Measurements from ENCODE around the gene EDC4.
"Not testable (repeated sequence)": the region's sequence is repeated elsewhere in the genome, so short reads cannot be mapped to it uniquely, and the experiment has no call there.

EDC4 gene

GRCh38 chr16:67872631-67873434 is at the start of gene EDC4:
Gene EDC4, plus strand, starts transcription at chr16:67873052. Its CDS starts 210 bp downstream, at chr16:67873262.
- peak; percentile 84 for DNase-seq (ENCODE audit: low spot score)

GRCh38 chr16:67825119-67825518 is 47.7 kb upstream of the EDC4 start:
- DNase-seq (ENCODE audit: low spot score): no peak

GRCh38 chr16:67825906-67826305 is 46.9 kb upstream of the EDC4 start:
- no peak for DNase-seq (ENCODE audit: low spot score)

- DNase-seq (ENCODE audit: low spot score): no peak
Observed at GRCh38 chr16:67828651-67829050, 44.2 kb upstream of the EDC4 start.

GRCh38 chr16:67833030-67833414 is 39.8 kb upstream of the EDC4 start:
- DNase-seq (ENCODE audit: low spot score): no peak

GRCh38 chr16:67833415-67834241 is 39.2 kb upstream of the EDC4 start:
- peak; percentile 97 for DNase-seq (ENCODE audit: low spot score)

- no peak for DNase-seq (ENCODE audit: low spot score)
Observed at GRCh38 chr16:67834242-67834614, 38.6 kb upstream of the EDC4 start.

GRCh38 chr16:67837190-67837589 is 35.7 kb upstream of the EDC4 start:
- DNase-seq (ENCODE audit: low spot score): not testable (repeated sequence)

- no peak for DNase-seq (ENCODE audit: low spot score)
Observed at GRCh38 chr16:67837811-67838210, 35.0 kb upstream of the EDC4 start.

GRCh38 chr16:67841198-67841815 is 31.5 kb upstream of the EDC4 start:
- DNase-seq (ENCODE audit: low spot score): no peak

GRCh38 chr16:67841816-67842508 is 30.9 kb upstream of the EDC4 start, which contains the start of gene THAP11:
Gene THAP11, plus strand, starts transcription at chr16:67842320. Its CDS starts 235 bp downstream, at chr16:67842555.
- peak; percentile 97 for DNase-seq (ENCODE audit: low spot score)

GRCh38 chr16:67842509-67843342 is 30.1 kb upstream of the EDC4 start:
- peak; percentile 79 for DNase-seq (ENCODE audit: low spot score)

- DNase-seq (ENCODE audit: low spot score): no peak
Observed at GRCh38 chr16:67843343-67843765, 29.5 kb upstream of the EDC4 start.

GRCh38 chr16:67844497-67844896 is 28.4 kb upstream of the EDC4 start:
- DNase-seq (ENCODE audit: low spot score): no peak

- DNase-seq (ENCODE audit: low spot score): no peak
Observed at GRCh38 chr16:67845291-67846062, 27.4 kb upstream of the EDC4 start.

- no peak for DNase-seq (ENCODE audit: low spot score)
Observed at GRCh38 chr16:67846063-67846319, 26.9 kb upstream of the EDC4 start.

- peak; percentile 99 for DNase-seq (ENCODE audit: low spot score)
Observed at GRCh38 chr16:67846320-67847063, 26.4 kb upstream of the EDC4 start, which contains the start of gene NUTF2. Gene NUTF2, plus strand, starts transcription at chr16:67846933. Its CDS starts 18,198 bp downstream, at chr16:67865131.

- DNase-seq (ENCODE audit: low spot score): peak; percentile 58
Observed at GRCh38 chr16:67847064-67847861, 25.6 kb upstream of the EDC4 start, which contains the start of gene CENPT. Gene CENPT, minus strand, starts transcription at chr16:67847693. Its CDS starts 13,834 bp downstream, at chr16:67833859.

- DNase-seq (ENCODE audit: low spot score): no peak
Observed at GRCh38 chr16:67848118-67848517, 24.7 kb upstream of the EDC4 start.

Data from ecto neural progenitor cell (in vitro differentiated cells).